HepG2 (cell line): ENCODE measurements around the gene F7. TPM values are rescaled to one million over a fixed set of nuclear protein-coding genes. Genes with fewer than 3 reads are reported as not detected.

Source experiments
- AKNA ChIP-seq: sonication (generic); formaldehyde crosslinking; IDR thresholded peaks from 2 replicates; pipeline ENCODE4 v1.4.0; 2020; ENCODE audit warnings: missing genetic modification reagents, borderline replicate concordance
- CERS6 ChIP-seq: sonication (generic); formaldehyde crosslinking; IDR thresholded peaks from 2 replicates; pipeline ENCODE4 v1.5.0; 2020; ENCODE audit warnings: missing genetic modification reagents
- MLX ChIP-seq: IDR thresholded peaks from 2 replicates; pipeline ENCODE4 v1.6.1; 2016
- NR2F2 ChIP-seq: IDR thresholded peaks from 2 replicates; pipeline ENCODE4 v1.6.1; 2012; ENCODE audit warnings: low read depth, inconsistent platforms, borderline replicate concordance
- PRPF4 ChIP-seq: fragments of 200-400 bp; formaldehyde crosslinking; IDR thresholded peaks from 2 replicates; pipeline ENCODE4 v1.6.1; 2016; ENCODE audit warnings: low read length, low read depth; ENCODE audit not compliant: poor library complexity, severe bottlenecking
- SIX4 ChIP-seq: sonication (generic); formaldehyde crosslinking; IDR thresholded peaks from 2 replicates; pipeline ENCODE4 v1.4.0; 2020; ENCODE audit warnings: missing genetic modification reagents
- SP2 ChIP-seq: sonication (generic); formaldehyde crosslinking; IDR thresholded peaks from 2 replicates; pipeline ENCODE4 v1.5.1; 2020; ENCODE audit warnings: mild to moderate bottlenecking, missing genetic modification reagents
- ZBTB40 ChIP-seq, 2 experiments: fragments of 450-650 bp in 1 of 2; sonication (generic) in 1 of 2; formaldehyde crosslinking in 1 of 2; IDR thresholded peaks; 2 replicates each; pipeline versions ENCODE4 v1.6.1 to v1.8.0; 2016 to 2022; ENCODE audit warnings: antibody characterized with exemption in 1 of 2, mild to moderate bottlenecking in 1 of 2, missing genetic modification reagents in 1 of 2
- ZNF331 ChIP-seq: sonication (generic); formaldehyde crosslinking; IDR thresholded peaks from 2 replicates; pipeline ENCODE4 v1.4.0; 2020; ENCODE audit warnings: missing genetic modification reagents
- ZNF33B ChIP-seq: sonication (generic); formaldehyde crosslinking; IDR thresholded peaks from 2 replicates; pipeline ENCODE4 v1.5.1; 2020; ENCODE audit warnings: mild to moderate bottlenecking, missing genetic modification reagents
- ZNF841 ChIP-seq: sonication (generic); formaldehyde crosslinking; IDR thresholded peaks from 2 replicates; pipeline ENCODE4 v1.8.1; 2023; ENCODE audit warnings: missing genetic modification reagents, borderline replicate concordance
- polyA plus RNA-seq, 8 experiments: library from polyadenylated mRNA; depleted of rRNA in 3 of 8; stranded (reverse) in 7 of 8; unstranded in 1 of 8; fragments of >200 nt; fragmentation: Illumina TruSeq in 4 of 8; extraction: Trizol in 4 of 8; gene quantifications; 2 replicates each; pipeline versions ENCODE4 v1.2.1 to v1.2.3, GENCODE V29; 2011 to 2016; ENCODE audit warnings: low read depth in 4 of 8, missing spikeins in 1 of 8, mixed read lengths in 1 of 8; ENCODE audit not compliant: insufficient read depth in 1 of 8
- total RNA-seq, 5 experiments: library from RNA; depleted of rRNA; stranded (reverse); fragments of >200 nt; fragmentation: Illumina TruSeq; extraction: Trizol; gene quantifications; 2 replicates each; pipeline ENCODE4 v1.2.3, GENCODE V29; 2016; ENCODE audit warnings: low read depth in 1 of 5

The F7 gene
- total and polyA plus RNA-seq, 2 of the 13 experiments (the other 11 are each of a cell fraction or from before 2014, with no cell fraction given): 12.6 to 26.5 TPM

- no peak for TF ChIP-seq ZBTB40 (IDR thresholded peaks at IDR 0.05)
- no peak for TF ChIP-seq ZBTB40 (CRISPR knock-in tag; IDR thresholded peaks at IDR 0.05)
- no peak for TF ChIP-seq AKNA (CRISPR knock-in tag)
- no peak for TF ChIP-seq ZNF331
- TF ChIP-seq ZNF33B (CRISPR knock-in tag): no peak
- no peak for TF ChIP-seq SIX4
- no peak for TF ChIP-seq ZNF841 (CRISPR knock-in tag)
- no peak for TF ChIP-seq NR2F2
- TF ChIP-seq MLX: no peak
- TF ChIP-seq PRPF4: no peak
- no peak for TF ChIP-seq SP2
- no peak for TF ChIP-seq CERS6
These were observed 17.9 kb downstream of the F7 start (continued) for GRCh38 chr13:113123226-113124201.
